Progenitor cell of endocrine pancreas (in vitro differentiated cells): ENCODE results near the gene FEZF1. TPM values are rescaled to one million over a fixed set of nuclear protein-coding genes. Genes with fewer than 3 reads are reported as not detected.
A peak's percentile ranks its signal among the peaks of the same experiment; 100 is the strongest.

ENCODE experiments used
- DNase-seq: peaks from one replicate; pipeline ENCODE4 v3.0.0; 2021; ENCODE audit warnings: low spot score; ENCODE audit not compliant: unreplicated experiment
- H3K27ac Mint-ChIP-seq: 2 replicates; pipeline ENCODE4 v1.8.0; 2021; ENCODE audit warnings: mild to moderate bottlenecking, moderate library complexity, mixed read lengths
- H3K27me3 Mint-ChIP-seq: 2 replicates; pipeline ENCODE4 v1.8.0; 2021; ENCODE audit warnings: mixed read lengths
- H3K36me3 Mint-ChIP-seq: 2 replicates; pipeline ENCODE4 v1.8.0; 2022; ENCODE audit warnings: mixed read lengths; ENCODE audit not compliant: insufficient read depth
- H3K4me1 Mint-ChIP-seq: 2 replicates; pipeline ENCODE4 v1.8.0; 2021; ENCODE audit warnings: low read depth, mixed read lengths
- H3K4me3 Mint-ChIP-seq: 2 replicates; pipeline ENCODE4 v1.8.0; 2021; ENCODE audit warnings: low read depth, mild to moderate bottlenecking, moderate library complexity, mixed read lengths
- H3K9me3 Mint-ChIP-seq: 2 replicates; pipeline ENCODE4 v1.8.0; 2021; ENCODE audit warnings: low read depth, mixed read lengths
- total RNA-seq: library from RNA; stranded (reverse); gene quantifications from 2 replicates; pipeline ENCODE4 v1.2.1, GENCODE V29; 2021
- TF ChIP-seq, protein P1 (sequence below): fragments of 200-600 bp; sonication (generic); IDR thresholded peaks from one replicate; pipeline ENCODE4 v1.5.0; 2021; ENCODE audit warnings: antibody characterized with exemption, mild to moderate bottlenecking; ENCODE audit not compliant: unreplicated experiment

The FEZF1 gene
- total RNA-seq, 1 donor from 2014 or later, result not detected

DNA sequence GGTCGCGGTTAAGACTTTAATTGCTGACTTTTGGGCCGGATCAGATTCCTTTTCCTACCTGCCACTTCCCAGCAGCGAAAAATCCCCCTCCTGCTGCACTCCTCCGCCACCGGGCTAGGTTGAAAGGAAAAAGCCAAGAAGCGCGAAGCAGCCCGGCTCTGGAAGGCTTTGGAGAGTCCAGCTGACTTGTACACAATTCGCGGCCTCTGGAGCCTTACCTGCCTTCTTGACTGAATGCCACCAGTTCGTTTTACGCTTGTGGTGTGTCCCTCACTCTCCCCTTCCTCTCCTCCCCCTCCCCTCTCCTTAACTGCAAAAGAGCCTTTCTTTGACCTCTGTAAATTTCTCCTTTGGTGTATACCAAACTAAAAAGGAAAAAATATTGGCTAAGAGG is 2.7 kb upstream of the FEZF1 start:
- H3K27ac Mint-ChIP-seq, result no peak overlapping the region
- no peak overlapping the region for H3K4me3 Mint-ChIP-seq
- peaks cover 96% of the 10 kb centered on the region for H3K27me3 Mint-ChIP-seq

DNA sequence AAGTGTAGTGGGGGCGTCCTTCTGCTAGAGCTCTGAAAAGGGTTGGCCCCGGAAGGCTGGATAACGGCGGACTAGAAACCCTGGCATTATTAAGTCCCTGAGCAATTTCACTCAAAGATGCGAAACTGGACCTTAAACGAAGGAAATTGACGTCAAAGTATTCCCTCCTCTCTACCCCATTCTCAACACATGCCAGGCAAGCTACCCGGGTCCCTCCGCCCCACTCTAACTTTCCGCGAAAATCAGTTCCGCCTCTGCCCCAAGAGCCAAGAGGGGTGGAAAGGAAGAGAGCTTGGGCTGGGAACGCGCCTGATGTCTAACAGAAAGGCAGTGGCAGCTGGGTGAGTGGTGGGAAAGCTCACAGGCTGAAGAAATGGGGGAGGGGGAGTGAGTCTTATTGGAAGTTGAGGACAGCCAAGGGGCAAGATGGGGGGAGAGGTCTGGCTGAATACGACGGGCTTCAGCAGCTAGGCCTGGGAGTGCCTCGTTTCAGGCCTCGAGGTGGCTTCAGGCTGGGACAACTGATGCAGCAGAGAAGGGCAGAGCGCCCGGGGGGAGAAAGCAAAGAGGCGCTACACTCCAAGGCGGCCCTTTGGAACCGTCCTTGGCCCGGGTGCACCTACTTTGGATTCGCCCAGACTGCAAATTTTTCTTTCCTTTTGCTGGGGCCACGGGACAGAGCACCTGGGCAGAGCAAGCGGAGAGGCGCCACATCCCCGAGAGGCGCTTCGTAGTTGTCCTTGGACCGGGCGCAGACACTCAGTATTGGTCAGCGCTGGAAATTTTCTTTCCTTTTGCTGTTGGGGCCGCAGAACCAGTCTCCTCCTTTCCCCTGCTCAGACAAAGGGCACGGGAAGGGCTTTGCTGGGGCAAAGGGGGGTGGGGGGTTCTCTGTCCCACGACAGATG is 2.0 kb upstream of the FEZF1 start:
- DNase-seq, result no peak
- H3K27ac Mint-ChIP-seq, result no peak overlapping the region

More for the DNA sequence above, 2.7 kb upstream of the FEZF1 start:
- no peak for DNase-seq
- peaks cover 22% of the 10 kb centered on the region for H3K4me1 Mint-ChIP-seq
- H3K36me3 Mint-ChIP-seq, result no peaks in the 10 kb centered on the region
- TF ChIP-seq, protein P1, sequence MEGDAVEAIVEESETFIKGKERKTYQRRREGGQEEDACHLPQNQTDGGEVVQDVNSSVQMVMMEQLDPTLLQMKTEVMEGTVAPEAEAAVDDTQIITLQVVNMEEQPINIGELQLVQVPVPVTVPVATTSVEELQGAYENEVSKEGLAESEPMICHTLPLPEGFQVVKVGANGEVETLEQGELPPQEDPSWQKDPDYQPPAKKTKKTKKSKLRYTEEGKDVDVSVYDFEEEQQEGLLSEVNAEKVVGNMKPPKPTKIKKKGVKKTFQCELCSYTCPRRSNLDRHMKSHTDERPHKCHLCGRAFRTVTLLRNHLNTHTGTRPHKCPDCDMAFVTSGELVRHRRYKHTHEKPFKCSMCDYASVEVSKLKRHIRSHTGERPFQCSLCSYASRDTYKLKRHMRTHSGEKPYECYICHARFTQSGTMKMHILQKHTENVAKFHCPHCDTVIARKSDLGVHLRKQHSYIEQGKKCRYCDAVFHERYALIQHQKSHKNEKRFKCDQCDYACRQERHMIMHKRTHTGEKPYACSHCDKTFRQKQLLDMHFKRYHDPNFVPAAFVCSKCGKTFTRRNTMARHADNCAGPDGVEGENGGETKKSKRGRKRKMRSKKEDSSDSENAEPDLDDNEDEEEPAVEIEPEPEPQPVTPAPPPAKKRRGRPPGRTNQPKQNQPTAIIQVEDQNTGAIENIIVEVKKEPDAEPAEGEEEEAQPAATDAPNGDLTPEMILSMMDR, result no peak
- no peaks in the 10 kb centered on the region for H3K9me3 Mint-ChIP-seq

DNA sequence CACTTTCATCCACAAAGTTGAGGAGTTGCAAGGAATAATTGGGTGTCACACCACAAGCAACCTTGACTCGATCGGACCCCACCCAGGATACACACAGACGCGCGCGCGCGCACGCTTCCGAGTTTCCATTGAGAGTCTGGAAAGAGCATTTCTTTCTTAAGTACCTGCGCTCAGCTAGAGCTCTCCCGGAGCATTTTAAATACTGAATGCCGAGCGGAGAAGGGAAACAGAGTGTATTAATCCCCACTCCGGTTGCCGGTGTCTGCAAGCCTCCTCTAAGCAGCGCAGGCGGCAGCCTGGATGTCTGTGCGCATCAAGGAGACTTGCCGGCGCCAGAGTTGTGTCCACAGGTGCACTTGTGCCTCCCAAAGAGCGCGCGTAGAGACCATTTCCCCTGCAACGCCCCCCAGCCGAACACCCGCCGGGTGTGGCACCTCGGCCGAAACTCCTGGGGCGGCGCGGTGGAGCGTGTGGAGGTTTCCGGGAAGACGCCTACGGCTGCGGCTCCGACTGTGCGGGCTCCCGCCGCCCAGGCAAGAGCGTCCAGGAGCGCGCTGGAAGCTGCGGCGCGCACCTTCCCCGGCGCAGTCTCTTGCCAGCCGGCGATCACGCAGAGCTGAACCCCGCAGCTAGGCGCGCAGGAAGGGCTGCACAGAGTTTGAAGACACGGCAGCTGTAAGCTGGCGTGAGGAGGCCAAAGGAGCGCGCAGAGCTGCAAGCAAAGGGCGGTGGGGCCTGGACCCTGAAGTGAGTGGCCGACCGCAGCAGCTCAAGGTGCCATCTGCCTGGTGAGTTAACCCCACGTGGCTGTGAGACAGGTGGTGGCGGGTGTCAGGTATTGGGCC is 1.1 kb upstream of the FEZF1 start:
- H3K4me3 Mint-ChIP-seq, result peak overlapping the region; percentile 62
- TF ChIP-seq, protein P1, result no peak
- peaks cover 20% of the 10 kb centered on the region for H3K4me1 Mint-ChIP-seq
- H3K36me3 Mint-ChIP-seq, result no peaks in the 10 kb centered on the region
- no peaks in the 10 kb centered on the region for H3K9me3 Mint-ChIP-seq
- DNase-seq, result no peak
- peaks cover 95% of the 10 kb centered on the region for H3K27me3 Mint-ChIP-seq
- H3K27ac Mint-ChIP-seq, result peak overlapping the region; percentile 63

More for the DNA sequence above, 2.0 kb upstream of the FEZF1 start:
- peaks cover 95% of the 10 kb centered on the region for H3K27me3 Mint-ChIP-seq
- H3K9me3 Mint-ChIP-seq, result no peaks in the 10 kb centered on the region
- H3K4me3 Mint-ChIP-seq, result peak overlapping the region; percentile 7
- TF ChIP-seq, protein P1, result no peak
- peaks cover 22% of the 10 kb centered on the region for H3K4me1 Mint-ChIP-seq
- H3K36me3 Mint-ChIP-seq, result no peaks in the 10 kb centered on the region

DNA sequence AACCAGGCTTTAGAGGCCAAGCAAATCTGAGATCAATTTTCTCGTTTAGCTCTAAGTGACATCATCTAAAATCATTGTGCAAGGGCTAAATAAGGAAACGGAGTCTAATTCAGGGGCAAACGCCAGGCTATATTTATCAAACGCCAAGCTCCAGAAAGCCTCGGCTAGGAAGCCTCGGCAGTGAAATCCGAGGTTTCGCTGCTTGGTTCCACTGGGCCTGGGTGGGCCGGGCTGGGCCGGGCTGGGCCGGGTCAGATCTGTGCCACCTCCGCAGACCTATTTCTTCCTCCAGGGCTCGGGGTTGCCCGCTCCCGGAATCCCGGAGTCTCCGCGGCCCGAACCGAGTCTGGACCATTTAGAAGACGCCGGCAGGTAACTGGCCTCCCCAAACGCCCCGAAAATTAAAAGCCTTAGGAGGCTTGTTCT is 459 bp upstream of the FEZF1 start:
- peaks cover 22% of the 10 kb centered on the region for H3K4me1 Mint-ChIP-seq
- no peak overlapping the region for H3K27ac Mint-ChIP-seq
- peaks cover 97% of the 10 kb centered on the region for H3K27me3 Mint-ChIP-seq
- H3K36me3 Mint-ChIP-seq, result no peaks in the 10 kb centered on the region
- TF ChIP-seq, protein P1, result no peak
- DNase-seq, result no peak
- H3K9me3 Mint-ChIP-seq, result no peaks in the 10 kb centered on the region
- peak overlapping the region; percentile 62 for H3K4me3 Mint-ChIP-seq
